K562 treated with DMSO at 1 percent for 12 hours (cell line): ENCODE results near the gene CAPN1. TPM values are rescaled to one million over a fixed set of nuclear protein-coding genes. Genes with fewer than 3 reads are reported as not detected.

Experiments
- total RNA-seq: library from RNA; unstranded; fragments of 300-600 nt; gene quantifications from 2 replicates; pipeline ENCODE4 v1.2.3, GENCODE V29; 2022; ENCODE audit not compliant: insufficient read depth

CAPN1 gene
- total RNA-seq = 157 and 166 TPM in 2 replicates

GRCh38 chr11:65181569-65182257 lies at the start of gene CAPN1:
TSS of gene CAPN1 (plus strand) at chr11:65181928. CDS start at chr11:65182702, 774 bp downstream.

GRCh38 chr11:65134240-65134951 lies 47.3 kb upstream of the CAPN1 start, which contains the start of gene SYVN1:
TSS of gene SYVN1 (minus strand) at chr11:65134519. CDS start at chr11:65133601, 918 bp downstream.

GRCh38 chr11:65170058-65170534 lies 11.6 kb upstream of the CAPN1 start, which contains the start of gene SPDYC:
TSS of gene SPDYC (plus strand) at chr11:65170233. CDS start at chr11:65171358, 1,125 bp downstream.

Other genes with a start within 250 kb of the CAPN1 start
- gene GPHA2, start 246.0 kb upstream of the CAPN1 start, total RNA-seq = not detected in 2 replicates
- gene MAJIN, start 209.8 kb upstream of the CAPN1 start, total RNA-seq = not detected in 2 replicates
- 5.1 and 7.1 TPM in 2 replicates for gene BATF2, start 185.0 kb upstream of the CAPN1 start, total RNA-seq
- 96.4 and 125 TPM in 2 replicates for gene ARL2, start 167.8 kb upstream of the CAPN1 start, total RNA-seq
- gene SNX15, start 154.5 kb upstream of the CAPN1 start, total RNA-seq = 35.5 and 47.3 TPM in 2 replicates
- gene SAC3D1, start 140.7 kb upstream of the CAPN1 start, total RNA-seq = 47.0 and 58.8 TPM in 2 replicates
- gene NAALADL1, start 123.4 kb upstream of the CAPN1 start, total RNA-seq = 0.42 and 0.60 TPM in 2 replicates
- gene CDCA5, start 97.9 kb upstream of the CAPN1 start, total RNA-seq = 75.1 and 95.6 TPM in 2 replicates
- gene ZFPL1, start 97.7 kb upstream of the CAPN1 start, total RNA-seq = 71.0 and 72.9 TPM in 2 replicates
- 109 and 208 TPM in 2 replicates for gene VPS51, start 85.7 kb upstream of the CAPN1 start, total RNA-seq
- gene TM7SF2, start 70.1 kb upstream of the CAPN1 start, total RNA-seq = 21.6 and 28.9 TPM in 2 replicates
- 23.0 and 39.0 TPM in 2 replicates for gene ZNHIT2, start 64.2 kb upstream of the CAPN1 start, total RNA-seq
- gene FAU, start 59.8 kb upstream of the CAPN1 start, total RNA-seq = 1,026 and 1,686 TPM in 2 replicates
- gene MRPL49, start 59.6 kb upstream of the CAPN1 start, total RNA-seq = 68.8 and 87.9 TPM in 2 replicates
- 30.5 and 61.8 TPM in 2 replicates for gene SYVN1, start 47.4 kb upstream of the CAPN1 start, total RNA-seq
- 15.3 and 19.5 TPM in 2 replicates for gene SPDYC, start 11.7 kb upstream of the CAPN1 start, total RNA-seq
- gene POLA2, start 80.0 kb downstream of the CAPN1 start, total RNA-seq = 24.4 and 36.9 TPM in 2 replicates
- 1.0 and 6.6 TPM in 2 replicates for gene CDC42EP2, start 132.9 kb downstream of the CAPN1 start, total RNA-seq
- gene DPF2, start 151.9 kb downstream of the CAPN1 start, total RNA-seq = 41.9 and 70.0 TPM in 2 replicates
- 6.5 and 7.1 TPM in 2 replicates for gene TIGD3, start 172.8 kb downstream of the CAPN1 start, total RNA-seq
- gene SLC25A45, start 200.7 kb downstream of the CAPN1 start, total RNA-seq = 0.65 and 1.1 TPM in 2 replicates
- gene FRMD8, start 204.7 kb downstream of the CAPN1 start, total RNA-seq = 35.7 and 51.6 TPM in 2 replicates
- gene NEAT1, start 240.9 kb downstream of the CAPN1 start, total RNA-seq = 9.8 and 52.5 TPM in 2 replicates